ENCODE data around the gene IRGQ. TPM values are rescaled to one million over a fixed set of nuclear protein-coding genes. Genes with fewer than 3 reads are reported as not detected.

Gene IRGQ
- total RNA-seq, 2 experiments from 2014 or later = 12.4 to 13.9 TPM

GRCh38 chr19:43564800-43565199 lies 31.1 kb downstream of the IRGQ start:
- peak overlapping the region; percentile 5 for H3K27ac Mint-ChIP-seq
- no peaks in the 10 kb centered on the region for H3K9me3 Mint-ChIP-seq
- ATAC-seq (ENCODE audit: low read depth) (no peak), DNase-seq (no peak)
- no peak overlapping the region for H3K4me3 Mint-ChIP-seq
- peaks cover 26% of the 10 kb centered on the region for H3K4me1 Mint-ChIP-seq
- no peaks in the 10 kb centered on the region for H3K27me3 Mint-ChIP-seq
- peaks cover 15% of the 10 kb centered on the region for H3K36me3 Mint-ChIP-seq
- POLR2A ChIA-PET = interaction anchor here (1.0 to 2.7 kb wide), 3 partner anchors 9 to 370 kb away, joined by 3 to 7 read pairs (median 3); partner anchors contain the start of gene ZNF45

- peak overlapping the region; percentile 89 for H3K27ac Mint-ChIP-seq
- peak overlapping the region; percentile 1 for H3K4me3 Mint-ChIP-seq
- no peaks in the 10 kb centered on the region for H3K27me3 Mint-ChIP-seq
- peaks cover 17% of the 10 kb centered on the region for H3K36me3 Mint-ChIP-seq
- POLR2A ChIA-PET = interaction anchor here (1.0 to 4.2 kb wide), 3 partner anchors 8 to 371 kb away, joined by 3 to 22 read pairs (median 7); partner anchors contain the start of genes ZNF45 and ZNF575
- H3K4me1 Mint-ChIP-seq = peaks cover 27% of the 10 kb centered on the region
- H3K9me3 Mint-ChIP-seq = no peaks in the 10 kb centered on the region
- no peak for ATAC-seq (ENCODE audit: low read depth)
- DNase-seq = no peak
Observed at GRCh38 chr19:43563816-43564457, 32.0 kb downstream of the IRGQ start.

- DNase-seq = peak; percentile 70
- Mint-ChIP-seq H3K4me1 (peaks cover 27% of the 10 kb centered on the region), H3K9me3 (no peaks in the 10 kb centered on the region), H3K4me3 (peak overlapping the region; percentile 62), H3K27ac (peak overlapping the region; percentile 89), H3K36me3 (peaks cover 17% of the 10 kb centered on the region), H3K27me3 (no peaks in the 10 kb centered on the region)
- peak; percentile 91 for ATAC-seq (ENCODE audit: low read depth)
- POLR2A ChIA-PET = interaction anchor here (1.0 to 4.2 kb wide), 4 partner anchors 7 to 34 kb away, joined by 4 to 22 read pairs (median 6); partner anchors contain the start of genes IRGQ, PINLYP, XRCC1 and ZNF575
Observed at GRCh38 chr19:43562698-43563241, 33.2 kb downstream of the IRGQ start.

GRCh38 chr19:43562226-43562697 lies 33.7 kb downstream of the IRGQ start:
- POLR2A ChIA-PET = interaction anchor here (1.0 to 4.2 kb wide), 3 partner anchors 13 to 34 kb away, joined by 4 to 22 read pairs (median 4); partner anchors contain the start of genes IRGQ, PINLYP, XRCC1 and ZNF575
- H3K27ac Mint-ChIP-seq = peak overlapping the region; percentile 89
- peaks cover 27% of the 10 kb centered on the region for H3K4me1 Mint-ChIP-seq
- no peaks in the 10 kb centered on the region for H3K27me3 Mint-ChIP-seq
- ATAC-seq (ENCODE audit: low read depth) (no peak), DNase-seq (no peak)
- peaks cover 17% of the 10 kb centered on the region for H3K36me3 Mint-ChIP-seq
- peak overlapping the region; percentile 62 for H3K4me3 Mint-ChIP-seq
- H3K9me3 Mint-ChIP-seq = no peaks in the 10 kb centered on the region

- DNase-seq = no peak
- H3K4me1 Mint-ChIP-seq = peaks cover 25% of the 10 kb centered on the region
- H3K36me3 Mint-ChIP-seq = peaks cover 13% of the 10 kb centered on the region
- H3K27ac Mint-ChIP-seq = peak overlapping the region; percentile 89
- no peaks in the 10 kb centered on the region for H3K27me3 Mint-ChIP-seq
- ATAC-seq (ENCODE audit: low read depth) = no peak
- H3K4me3 Mint-ChIP-seq = peak overlapping the region; percentile 21
- POLR2A ChIA-PET = interaction anchor here (0.8 to 4.2 kb wide), 5 partner anchors 10 to 35 kb away, joined by 3 to 22 read pairs (median 4); partner anchors contain the start of gene ZNF575
- no peaks in the 10 kb centered on the region for H3K9me3 Mint-ChIP-seq
Observed at GRCh38 chr19:43561139-43561970, 34.6 kb downstream of the IRGQ start.

GRCh38 chr19:43560687-43561086 lies 35.2 kb downstream of the IRGQ start:
- Mint-ChIP-seq H3K9me3 (no peaks in the 10 kb centered on the region), H3K4me3 (no peak overlapping the region), H3K27ac (peak overlapping the region; percentile 89), H3K27me3 (no peaks in the 10 kb centered on the region), H3K4me1 (peaks cover 25% of the 10 kb centered on the region), H3K36me3 (peaks cover 13% of the 10 kb centered on the region)
- DNase-seq (no peak), ATAC-seq (ENCODE audit: low read depth) (no peak)
- POLR2A ChIA-PET = interaction anchor here (1.0 to 4.2 kb wide), 4 partner anchors 11 to 35 kb away, joined by 3 to 22 read pairs (median 4); partner anchors contain the start of gene ZNF575

GRCh38 chr19:43555185-43555770 lies 40.7 kb downstream of the IRGQ start:
- peaks cover 12% of the 10 kb centered on the region for H3K36me3 Mint-ChIP-seq
- no peaks in the 10 kb centered on the region for H3K9me3 Mint-ChIP-seq
- peaks cover 5% of the 10 kb centered on the region for H3K4me1 Mint-ChIP-seq
- POLR2A ChIA-PET = interaction anchor here (1.0 to 3.4 kb wide), 6 partner anchors 9 to 41 kb away, joined by 3 to 30 read pairs (median 6); partner anchors contain the start of genes IRGQ, PINLYP, XRCC1 and ZNF575
- no peak overlapping the region for H3K4me3 Mint-ChIP-seq
- DNase-seq = peak; percentile 80
- no peaks in the 10 kb centered on the region for H3K27me3 Mint-ChIP-seq
- peak overlapping the region; percentile 44 for H3K27ac Mint-ChIP-seq
- ATAC-seq (ENCODE audit: low read depth) = peak; percentile 97

GRCh38 chr19:43554317-43554895 lies 41.5 kb downstream of the IRGQ start:
- H3K9me3 Mint-ChIP-seq = no peaks in the 10 kb centered on the region
- no peak overlapping the region for H3K4me3 Mint-ChIP-seq
- ATAC-seq (ENCODE audit: low read depth) (no peak), DNase-seq (no peak)
- H3K36me3 Mint-ChIP-seq = peaks cover 11% of the 10 kb centered on the region
- H3K27me3 Mint-ChIP-seq = no peaks in the 10 kb centered on the region
- H3K4me1 Mint-ChIP-seq = peaks cover 4% of the 10 kb centered on the region
- POLR2A ChIA-PET = interaction anchor here (1.5 to 3.4 kb wide), 3 partner anchors 21 to 41 kb away, joined by 6 to 30 read pairs (median 14); partner anchors contain the start of genes IRGQ, PINLYP, XRCC1 and ZNF575
- H3K27ac Mint-ChIP-seq = peak overlapping the region; percentile 44

GRCh38 chr19:43553656-43554055 lies 42.3 kb downstream of the IRGQ start:
- POLR2A ChIA-PET = interaction anchor here (2.5 kb wide), 1 partner anchor 20 kb away, joined by 14 read pairs; the partner anchor contains the start of gene ZNF575
- Mint-ChIP-seq H3K27ac (no peak overlapping the region), H3K9me3 (no peaks in the 10 kb centered on the region), H3K36me3 (peaks cover 11% of the 10 kb centered on the region), H3K4me1 (peaks cover 4% of the 10 kb centered on the region), H3K4me3 (no peak overlapping the region), H3K27me3 (no peaks in the 10 kb centered on the region)
- no peak for ATAC-seq (ENCODE audit: low read depth)
- no peak for DNase-seq

- DNase-seq (no peak), ATAC-seq (ENCODE audit: low read depth) (no peak)
- Mint-ChIP-seq H3K9me3 (no peaks in the 10 kb centered on the region), H3K36me3 (peaks cover 11% of the 10 kb centered on the region), H3K4me3 (no peak overlapping the region), H3K27ac (no peak overlapping the region), H3K27me3 (no peaks in the 10 kb centered on the region), H3K4me1 (peaks cover 4% of the 10 kb centered on the region)
- POLR2A ChIA-PET = interaction anchor here (1.2 kb wide), 1 partner anchor 20 kb away, joined by 3 read pairs; the partner anchor contains the start of gene ZNF575
Observed at GRCh38 chr19:43552616-43553015, 43.3 kb downstream of the IRGQ start.

GRCh38 chr19:43552198-43552450 lies 43.8 kb downstream of the IRGQ start:
- no peaks in the 10 kb centered on the region for H3K9me3 Mint-ChIP-seq
- H3K36me3 Mint-ChIP-seq = peaks cover 11% of the 10 kb centered on the region
- H3K27ac Mint-ChIP-seq = no peak overlapping the region
- H3K4me3 Mint-ChIP-seq = no peak overlapping the region
- H3K27me3 Mint-ChIP-seq = no peaks in the 10 kb centered on the region
- ATAC-seq (ENCODE audit: low read depth) (no peak), DNase-seq (no peak)
- POLR2A ChIA-PET = interaction anchor here (1.2 kb wide), 1 partner anchor 19 kb away, joined by 3 read pairs; the partner anchor contains the start of gene ZNF575
- peaks cover 4% of the 10 kb centered on the region for H3K4me1 Mint-ChIP-seq
